T-cell (primary cell): ENCODE data around the gene CLDN12. TPM values are rescaled to one million over a fixed set of nuclear protein-coding genes. Genes with fewer than 3 reads are reported as not detected.
"Not testable (repeated sequence)": the region's sequence is repeated elsewhere in the genome, so short reads cannot be mapped to it uniquely, and the experiment has no call there.

Experiments used
- ATAC-seq, 4 experiments: fragments of 200-7000 bp in 3 of 4; fragments of 150-1000 bp in 1 of 4; cut with Tn5 transposase; replicated peaks in 1 of 4; 1 replicate in 3 of 4; 2 replicates in 1 of 4; pipeline ENCODE4 v1.10.0; 2021; ENCODE audit warnings: moderate library complexity in 3 of 4, mild to moderate bottlenecking in 2 of 4, moderate number of reproducible peaks in 1 of 4
- CTCF ChIA-PET, 2 donors: fragments of 300-600 bp; sonication (Branson Sonifier 250); formaldehyde crosslinking; loops; one replicate each; lab custom pipeline; 2022; ENCODE audit warnings: antibody characterized with exemption in 2 of 2; lab: Charles Lee
- POLR2A ChIA-PET, 2 donors: fragments of 300-600 bp; sonication (Branson Sonifier 250); formaldehyde crosslinking; loops; one replicate each; lab custom pipeline; 2022; ENCODE audit warnings: antibody characterized with exemption in 2 of 2; lab: Charles Lee
- DNase-seq, 35 experiments: peaks; one replicate each; pipeline versions ENCODE4 v3.0.0 to v3.0.0-alpha.2; 2013 to 2023
- H3K27ac ChIP-seq: one replicate; pipeline ENCODE4 v1.5.1; 2013; ENCODE audit warnings: low read length
- H3K27me3 ChIP-seq, 2 experiments: replicated peaks in 1 of 2; 1 replicate in 1 of 2; 2 replicates in 1 of 2; pipeline versions ENCODE4 v1.6.1 to v1.7.0; 2013; ENCODE audit warnings: low read length in 1 of 2, mixed read lengths in 1 of 2; ENCODE audit not compliant: control insufficient read depth in 2 of 2, insufficient read depth in 2 of 2; ENCODE audit errors: extremely low read depth in 1 of 2
- H3K36me3 ChIP-seq, 2 donors: 1 replicate in 1 of 2; 2 replicates in 1 of 2; pipeline versions ENCODE4 v1.6.1 to v1.7.0; 2013; ENCODE audit warnings: low read length in 1 of 2; ENCODE audit not compliant: control insufficient read depth in 2 of 2, insufficient read depth in 1 of 2; ENCODE audit errors: extremely low read depth in 1 of 2
- H3K4me1 ChIP-seq, 2 experiments: 1 replicate in 1 of 2; 2 replicates in 1 of 2; pipeline versions ENCODE4 v1.6.1 to v1.7.0; 2013; ENCODE audit warnings: low read length in 2 of 2, mixed read lengths in 1 of 2; ENCODE audit not compliant: insufficient read depth in 2 of 2, control insufficient read depth in 1 of 2; ENCODE audit errors: extremely low read depth in 1 of 2
- H3K4me3 ChIP-seq, 2 donors: 1 replicate in 1 of 2; 2 replicates in 1 of 2; pipeline versions ENCODE4 v1.5.1 to v1.7.0; 2013; ENCODE audit warnings: mild to moderate bottlenecking in 2 of 2, low read length in 1 of 2, moderate library complexity in 1 of 2; ENCODE audit not compliant: control insufficient read depth in 1 of 2; ENCODE audit errors: extremely low read depth in 1 of 2
- H3K9me3 ChIP-seq: 2 replicates; pipeline ENCODE4 v1.7.0; 2013
- H3K27ac Mint-ChIP-seq, 2 donors: one replicate each; pipeline ENCODE4 v1.8.0; 2020 to 2021; ENCODE audit warnings: mild to moderate bottlenecking in 2 of 2, mixed read lengths in 2 of 2
- H3K27me3 Mint-ChIP-seq, 2 donors: one replicate each; pipeline ENCODE4 v1.8.0; 2021 to 2022; ENCODE audit warnings: mixed read lengths in 2 of 2
- H3K36me3 Mint-ChIP-seq: one replicate; pipeline ENCODE4 v1.8.0; 2021; ENCODE audit warnings: mixed read lengths
- H3K4me1 Mint-ChIP-seq, 3 donors: one replicate each; pipeline ENCODE4 v1.8.0; 2020 to 2022; ENCODE audit warnings: mixed read lengths in 3 of 3, mild to moderate bottlenecking in 1 of 3
- H3K4me3 Mint-ChIP-seq, 3 donors: one replicate each; pipeline ENCODE4 v1.8.0; 2020 to 2022; ENCODE audit warnings: mild to moderate bottlenecking in 3 of 3, mixed read lengths in 3 of 3, moderate library complexity in 3 of 3
- H3K9me3 Mint-ChIP-seq, 3 donors: one replicate each; pipeline ENCODE4 v1.8.0; 2020 to 2022; ENCODE audit warnings: mixed read lengths in 3 of 3
- WGBS: methylation state at CpG from one replicate; pipeline ENCODE4 v1.1.5; 2013; ENCODE audit warnings: missing lambda C conversion rate; ENCODE audit not compliant: insufficient coverage; 5-methylcytosine and 5-hydroxymethylcytosine counted together
- total RNA-seq, 35 experiments: library from RNA in 6 of 35; stranded (reverse) in 6 of 35; fragments of 120-200 nt in 1 of 35; gene quantifications; one replicate each; pipeline versions ENCODE4 v1.2.1 to v1.2.4 and lab custom pipeline; 2013 to 2026

The CLDN12 gene
- total RNA-seq, 5 donors from 2014 or later (not counting 1 experiment from before 2014, with no cell fraction given): 1.8 to 3.7 (median 2.3) TPM

DNA sequence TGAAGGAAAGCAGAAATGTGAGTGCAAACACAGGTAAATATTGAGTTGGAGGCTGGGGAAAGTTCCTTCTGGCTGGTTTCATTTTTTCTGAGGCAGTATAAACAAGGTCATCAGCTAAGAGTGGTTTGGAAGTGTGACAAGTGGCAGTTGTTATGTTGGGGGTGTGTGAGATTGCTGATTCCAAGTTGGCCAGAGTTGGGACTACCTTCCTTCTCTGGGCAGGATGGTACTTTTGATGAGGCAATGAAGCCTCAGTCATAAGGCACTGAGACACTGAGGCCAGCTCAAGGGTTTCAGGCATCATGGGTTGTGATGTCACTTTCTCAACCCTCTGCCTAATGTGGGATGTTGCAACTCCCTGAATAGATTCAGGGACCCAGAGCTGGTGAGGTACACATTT lies 58.0 kb downstream of the CLDN12 start:
- Histone ChIP-seq H3K9me3 (no peaks in the 10 kb centered on the region), H3K36me3 (no peaks in the 10 kb centered on the region), H3K4me3 (no peak overlapping the region), H3K27ac (no peak overlapping the region), H3K27me3 (peaks cover 0 to 2% of the 10 kb centered on the region in 2 experiments), H3K4me1 (peaks cover 0 to 4% of the 10 kb centered on the region in 2 experiments)
- DNase-seq: no peak
- peaks cover 2 to 4% of the 10 kb centered on the region in 2 donors for H3K27me3 Mint-ChIP-seq
- H3K36me3 Mint-ChIP-seq: peaks cover 16% of the 10 kb centered on the region
- ATAC-seq: no peak
- H3K27ac Mint-ChIP-seq: no peak overlapping the region
- H3K4me1 Mint-ChIP-seq: peaks cover 11 to 13% (median 12%) of the 10 kb centered on the region in 3 donors
- H3K9me3 Mint-ChIP-seq: peaks cover 4 to 18% (median 16%) of the 10 kb centered on the region in 3 donors
- no peak overlapping the region for H3K4me3 Mint-ChIP-seq
- POLR2A ChIA-PET: no interaction called here
- CTCF ChIA-PET: no interaction called here

- peak overlapping the region in 1 of 2 donors; percentile 51 for H3K4me3 ChIP-seq
- H3K36me3 ChIP-seq, H3K4me1 ChIP-seq, H3K27me3 ChIP-seq, H3K9me3 ChIP-seq, CTCF ChIA-PET, H3K27me3 Mint-ChIP-seq, POLR2A ChIA-PET: not testable (repeated sequence)
- 0% methylated on average over 2 of the region's 4 CpGs for WGBS
- Mint-ChIP-seq H3K4me1 (peaks cover 11 to 13% (median 12%) of the 10 kb centered on the region in 3 donors), H3K9me3 (peaks cover 4 to 18% (median 16%) of the 10 kb centered on the region in 3 donors), H3K27ac (peak overlapping the region; percentile 75 to 87), H3K36me3 (peaks cover 16% of the 10 kb centered on the region), H3K4me3 (peak overlapping the region; percentile 64 to 83 (median 81))
- ATAC-seq (peak; percentile 53 to 77 (median 64)), DNase-seq (peak in 1 of 35 experiments; percentile 50)
- peak overlapping the region; percentile 41 for H3K27ac ChIP-seq
Observed at GRCh38 chr7:90463151-90463628, 59.9 kb downstream of the CLDN12 start.

Other genes with a start within 250 kb of the CLDN12 start
- gene STEAP1, start 249.0 kb upstream of the CLDN12 start, total RNA-seq: under 1 TPM in 1 of 5 donors, not detected in 4; 0.19 TPM
- gene STEAP2, start 191.7 kb upstream of the CLDN12 start, total RNA-seq: under 1 TPM in 2 of 5 donors, not detected in 3; 0.19 to 0.20 TPM
- under 1 TPM in 4 of 5 donors, not detected in 1; 0.20 to 0.64 (median 0.41) TPM for gene CFAP69, start 158.3 kb upstream of the CLDN12 start, total RNA-seq
- gene FAM237B, start 82.2 kb upstream of the CLDN12 start, total RNA-seq: not detected
- 10 to 100 TPM; 18.4 to 31.8 (median 29.7) TPM for gene GTPBP10, start 56.7 kb upstream of the CLDN12 start, total RNA-seq
- not detected for gene PTTG1IP2, start 66.2 kb downstream of the CLDN12 start, total RNA-seq
- 1 to 10 TPM in 4 of 5 donors, under 1 TPM in 1; 0.86 to 6.6 (median 1.6) TPM for gene CDK14, start 192.9 kb downstream of the CLDN12 start, total RNA-seq